IMR-90 (cell line): ENCODE data around the gene TBX4. TPM values are rescaled to one million over a fixed set of nuclear protein-coding genes. Genes with fewer than 3 reads are reported as not detected.

ENCODE experiments used
- ATAC-seq: fragments of 200-7000 bp; cut with Tn5 transposase; 2 replicates; pipeline ENCODE4 v1.9.1; 2020; ENCODE audit warnings: low read depth, mild to moderate bottlenecking, moderate library complexity
- BruUV-seq: library from RNA; stranded (reverse); fragments of 400-500 nt; replicated peaks from 2 replicates; lab custom pipeline; 2021; lab: Mats Ljungman, UMichigan
- CTCF ChIA-PET: fragments of 300-600 bp; formaldehyde crosslinking; extraction: SDS; loops from one replicate; lab custom pipeline; 2021; ENCODE audit warnings: antibody characterized with exemption; lab: Yijun Ruan, JAX
- POLR2A ChIA-PET: fragments of 300-600 bp; sonication (Branson Sonifier 250); formaldehyde crosslinking; loops from one replicate; lab custom pipeline; 2022; ENCODE audit warnings: antibody characterized with exemption; ENCODE audit not compliant: unreplicated experiment; lab: Charles Lee
- DNase-seq: peaks from one replicate; pipeline ENCODE4 v3.0.0; 2013
- H2AFZ ChIP-seq: replicated peaks from 2 replicates; pipeline ENCODE3; 2013; ENCODE audit warnings: low read length, mild to moderate bottlenecking; ENCODE audit not compliant: poor library complexity
- H2AK5ac ChIP-seq: 2 replicates; pipeline ENCODE4 v1.6.1; 2013; ENCODE audit warnings: low read depth, low read length, inconsistent platforms
- H2AK9ac ChIP-seq: replicated peaks from 2 replicates; pipeline ENCODE3; 2013; ENCODE audit warnings: mild to moderate bottlenecking, low read depth, low read length, moderate library complexity; ENCODE audit not compliant: poor library complexity
- H2BK120ac ChIP-seq: 2 replicates; pipeline ENCODE4 v1.6.1; 2013; ENCODE audit warnings: low read depth, low read length, inconsistent platforms
- H2BK15ac ChIP-seq: 3 replicates; pipeline ENCODE4 v1.6.1; 2013; ENCODE audit warnings: low read depth, low read length, inconsistent platforms
- H2BK20ac ChIP-seq: 2 replicates; pipeline ENCODE4 v1.6.1; 2013; ENCODE audit warnings: low read depth, mild to moderate bottlenecking, inconsistent platforms, low read length, moderate library complexity
- H2BK5ac ChIP-seq: 2 replicates; pipeline ENCODE4 v1.6.1; 2013; ENCODE audit warnings: mild to moderate bottlenecking, low read depth, low read length, inconsistent platforms; ENCODE audit not compliant: poor library complexity, severe bottlenecking
- H3K14ac ChIP-seq: replicated peaks from 2 replicates; pipeline ENCODE4 v1.6.1; 2013; ENCODE audit warnings: low read depth, low read length, inconsistent platforms
- H3K18ac ChIP-seq: 2 replicates; pipeline ENCODE4 v1.6.1; 2013; ENCODE audit warnings: low read depth, low read length, control low read depth
- H3K23ac ChIP-seq: 2 replicates; pipeline ENCODE4 v1.6.1; 2013; ENCODE audit warnings: low read depth, low read length, inconsistent platforms
- H3K27ac ChIP-seq: 2 replicates; pipeline ENCODE4 v1.5.1; 2013; ENCODE audit warnings: mild to moderate bottlenecking, control low read depth, low read length; ENCODE audit not compliant: insufficient read depth
- H3K27me3 ChIP-seq: 2 replicates; pipeline ENCODE4 v1.6.1; 2013; ENCODE audit warnings: low read length; ENCODE audit not compliant: control insufficient read depth, insufficient read depth
- H3K36me3 ChIP-seq: 2 replicates; pipeline ENCODE4 v1.6.1; 2013; ENCODE audit warnings: low read length, mixed read lengths; ENCODE audit not compliant: control insufficient read depth, insufficient read depth
- H3K4ac ChIP-seq: 2 replicates; pipeline ENCODE4 v1.6.1; 2013; ENCODE audit warnings: low read depth, low read length, inconsistent platforms
- H3K4me1 ChIP-seq: 2 replicates; pipeline ENCODE4 v1.6.1; 2013; ENCODE audit warnings: low read length, mixed read lengths; ENCODE audit not compliant: control insufficient read depth, insufficient read depth
- H3K4me2 ChIP-seq: 2 replicates; pipeline ENCODE4 v1.6.1; 2013; ENCODE audit warnings: low read depth, mild to moderate bottlenecking, control low read depth, low read length, moderate library complexity
- H3K4me3 ChIP-seq: 2 replicates; pipeline ENCODE4 v1.5.1; 2013; ENCODE audit warnings: low read depth, mild to moderate bottlenecking, control low read depth, low read length, moderate library complexity; ENCODE audit not compliant: insufficient read depth
- H3K56ac ChIP-seq: 2 replicates; pipeline ENCODE4 v1.6.1; 2013; ENCODE audit warnings: low read length, inconsistent platforms; ENCODE audit not compliant: insufficient read depth; ENCODE audit errors: extremely low read depth
- H3K79me1 ChIP-seq, 2 experiments: 2 replicates each; pipeline ENCODE4 v1.6.1; 2013; ENCODE audit warnings: low read length in 2 of 2, inconsistent platforms in 1 of 2, low read depth in 1 of 2
- H3K9ac ChIP-seq: 2 replicates; pipeline ENCODE4 v1.6.1; 2013; ENCODE audit warnings: low read depth, low read length, control low read depth
- H3K9me1 ChIP-seq: 2 replicates; pipeline ENCODE4 v1.6.1; 2013; ENCODE audit warnings: low read length, inconsistent platforms; ENCODE audit not compliant: insufficient read depth
- H3K9me3 ChIP-seq: 2 replicates; pipeline ENCODE4 v1.6.1; 2013; ENCODE audit warnings: low read length; ENCODE audit not compliant: control insufficient read depth, insufficient read depth
- H4K20me1 ChIP-seq: 2 replicates; pipeline ENCODE4 v1.6.1; 2013; ENCODE audit warnings: low read length, inconsistent platforms; ENCODE audit not compliant: insufficient read depth
- H4K5ac ChIP-seq: 2 replicates; pipeline ENCODE4 v1.6.1; 2013; ENCODE audit warnings: mild to moderate bottlenecking, low read depth, low read length, control low read depth
- H4K8ac ChIP-seq, 2 experiments: 2 replicates each; pipeline ENCODE4 v1.6.1; 2013; ENCODE audit warnings: low read depth in 2 of 2, low read length in 2 of 2, control low read depth in 1 of 2, inconsistent platforms in 1 of 2
- H4K91ac ChIP-seq: 2 replicates; pipeline ENCODE4 v1.6.1; 2013; ENCODE audit warnings: low read depth, low read length, inconsistent platforms; ENCODE audit not compliant: insufficient read depth
- BHLHE40 ChIP-seq: fragments of 150-350 bp; IDR thresholded peaks from 2 replicates; pipeline ENCODE4 v1.6.1; 2016; ENCODE audit warnings: mild to moderate bottlenecking, low read depth, low read length
- CEBPB ChIP-seq: IDR thresholded peaks from 2 replicates; pipeline ENCODE4 v1.6.1; 2012; ENCODE audit warnings: low read depth, low read length, improper control_type of control experiment
- CHD1 ChIP-seq: IDR thresholded peaks from 2 replicates; pipeline ENCODE4 v1.6.1; 2012; ENCODE audit warnings: low read depth, low read length, improper control_type of control experiment
- FOS ChIP-seq: fragments of 150-350 bp; IDR thresholded peaks from 2 replicates; pipeline ENCODE4 v1.6.1; 2016; ENCODE audit warnings: low read depth, low read length
- MAZ ChIP-seq: IDR thresholded peaks from 2 replicates; pipeline ENCODE4 v1.6.1; 2012; ENCODE audit warnings: low read depth, mild to moderate bottlenecking, low read length, improper control_type of control experiment, moderate library complexity, borderline replicate concordance
- NFE2L2 ChIP-seq: fragments of 150-350 bp; IDR thresholded peaks from 2 replicates; pipeline ENCODE4 v1.6.1; 2016; ENCODE audit warnings: low read depth, mild to moderate bottlenecking, low read length
- RAD21 ChIP-seq: IDR thresholded peaks from 2 replicates; pipeline ENCODE4 v1.6.1; 2012; ENCODE audit warnings: low read length, improper control_type of control experiment
- RFX5 ChIP-seq: IDR thresholded peaks from 2 replicates; pipeline ENCODE4 v1.8.0; 2012; ENCODE audit warnings: low read depth, mild to moderate bottlenecking, low read length, moderate library complexity
- SMC3 ChIP-seq: fragments of 150-350 bp; IDR thresholded peaks from 2 replicates; pipeline ENCODE4 v1.6.1; 2016; ENCODE audit warnings: low read depth, mild to moderate bottlenecking, antibody characterized with exemption, low read length, moderate library complexity
- WGBS, 2 experiments: methylation state at CpG; one replicate each; pipeline versions ENCODE4 v1.1.5 to v1.1.7; 2013; ENCODE audit warnings: missing lambda C conversion rate in 2 of 2; ENCODE audit not compliant: insufficient read length in 1 of 2; ENCODE audit errors: extremely low coverage in 2 of 2; 5-methylcytosine and 5-hydroxymethylcytosine counted together
- dilution Hi-C: fragments of 300-500 bp; cut with HindIII; formaldehyde crosslinking; loops from one replicate; pipeline ENCODE4 v1.14.3; 2018; ENCODE audit warnings: low sequenced_read_pairs; ENCODE audit not compliant: unreplicated experiment
- in situ Hi-C: fragments of 300-500 bp; cut with MboI; formaldehyde crosslinking; loops from 3 replicates; pipeline ENCODE4 v1.14.3; 2019; ENCODE audit warnings: low sequenced_read_pairs, inconsistent platforms, mixed read lengths
- intact Hi-C: fragments of 100-400 bp; cut with micrococcal nuclease; formaldehyde crosslinking; loops from 2 replicates; pipeline ENCODE4 v1.10.0; 2022
- polyA plus RNA-seq, 3 experiments: library from polyadenylated mRNA; depleted of rRNA; stranded (reverse); fragments of >200 nt; gene quantifications; 2 replicates each; pipeline ENCODE4 v1.2.3, GENCODE V29; 2012; ENCODE audit warnings: low replicate concordance in 1 of 3
- total RNA-seq: library from RNA; depleted of rRNA; stranded (reverse); fragments of >200 nt; gene quantifications from 2 replicates; pipeline ENCODE4 v1.2.3, GENCODE V29; 2012
- TF ChIP-seq, protein P1 (sequence below): fragments of 150-350 bp; IDR thresholded peaks from 2 replicates; pipeline ENCODE4 v1.6.1; 2016; ENCODE audit warnings: low read depth, mild to moderate bottlenecking, low read length, moderate library complexity, borderline replicate concordance

The TBX4 gene
- total and polyA plus RNA-seq, 2 of the 4 experiments (the other 2 are of a cell fraction), result 0.05 TPM; not detected in 1

GRCh38 chr17:61411011-61411260 is 41.3 kb upstream of the TBX4 start:
- no peak for ATAC-seq
- TF ChIP-seq RAD21 (no peak), CHD1 (no peak), MAZ (no peak), BHLHE40 (no peak), SMC3 (no peak), NFE2L2 (no peak), RFX5 (no peak), CEBPB (no peak), FOS (no peak)
- TF ChIP-seq, protein P1, sequence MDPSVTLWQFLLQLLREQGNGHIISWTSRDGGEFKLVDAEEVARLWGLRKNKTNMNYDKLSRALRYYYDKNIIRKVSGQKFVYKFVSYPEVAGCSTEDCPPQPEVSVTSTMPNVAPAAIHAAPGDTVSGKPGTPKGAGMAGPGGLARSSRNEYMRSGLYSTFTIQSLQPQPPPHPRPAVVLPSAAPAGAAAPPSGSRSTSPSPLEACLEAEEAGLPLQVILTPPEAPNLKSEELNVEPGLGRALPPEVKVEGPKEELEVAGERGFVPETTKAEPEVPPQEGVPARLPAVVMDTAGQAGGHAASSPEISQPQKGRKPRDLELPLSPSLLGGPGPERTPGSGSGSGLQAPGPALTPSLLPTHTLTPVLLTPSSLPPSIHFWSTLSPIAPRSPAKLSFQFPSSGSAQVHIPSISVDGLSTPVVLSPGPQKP, result no peak
- H3K18ac ChIP-seq, result no peak overlapping the region; the same call in 1 of the 2 replicates
- H2AFZ ChIP-seq, result peak overlapping the region; percentile 98
- peak overlapping the region; percentile 91 for H3K27ac ChIP-seq
- H3K4me1 ChIP-seq, result peaks cover 45% of the 10 kb centered on the region
- 0% methylated on average over 4 of the region's 29 CpGs; no CpG with 5 or more reads in 1 of the 2 experiments for WGBS, 2 experiments
- no peak overlapping the region for H2BK15ac ChIP-seq
- H3K9me1 ChIP-seq, result no peaks in the 10 kb centered on the region; the same call in 1 of the 2 replicates
- no TSS peak for BruUV-seq
- POLR2A ChIA-PET, result interaction anchor here (0.5 kb wide), 1 partner anchor 202 kb away, joined by 5 read pairs; no protein-coding TSS in a partner anchor
- H4K5ac ChIP-seq, result no peak overlapping the region
- peaks cover 9 to 39% of the 10 kb centered on the region in 2 experiments; a peak in 3 of 4 replicates for H3K79me1 ChIP-seq
- peak overlapping the region; percentile 84 to 95; a peak in 2 of 4 replicates for H4K8ac ChIP-seq
- H4K20me1 ChIP-seq, result peaks cover 34% of the 10 kb centered on the region
- H3K9me3 ChIP-seq, result no peaks in the 10 kb centered on the region
- peak overlapping the region; percentile 94 for H2AK9ac ChIP-seq
- H3K9ac ChIP-seq, result peak overlapping the region; percentile 62
- DNase-seq, result no peak
- H3K23ac ChIP-seq, result no peak overlapping the region
- no peaks in the 10 kb centered on the region for H3K27me3 ChIP-seq
- no peak overlapping the region; the same call in 1 of the 2 replicates for H2AK5ac ChIP-seq
- H2BK120ac ChIP-seq, result no peak overlapping the region
- in situ Hi-C loops (no loop called here), intact Hi-C loops (loop anchor here (5.0 kb wide), 1 partner anchor 656 kb away; the partner anchor contains the start of gene MED13), dilution Hi-C loops (no loop called here)
- peak overlapping the region; percentile 79 for H3K4me2 ChIP-seq
- peak overlapping the region; percentile 64; the same call in 1 of the 2 replicates for H3K14ac ChIP-seq
- CTCF ChIA-PET, result interaction anchor here (0.9 to 1.2 kb wide), 3 partner anchors 11 to 211 kb away, joined by 3 to 4 read pairs (median 4); partner anchors contain the start of gene TBX2
- H2BK5ac ChIP-seq, result peak overlapping the region; percentile 94
- peak overlapping the region; percentile 99 for H3K4ac ChIP-seq
- peak overlapping the region; percentile 62; the same call in 1 of the 2 replicates for H3K56ac ChIP-seq
- H3K36me3 ChIP-seq, result peaks cover 32% of the 10 kb centered on the region
- H2BK20ac ChIP-seq, result no peak overlapping the region
- peak overlapping the region; percentile 62; the same call in 1 of the 2 replicates for H4K91ac ChIP-seq
- H3K4me3 ChIP-seq, result peak overlapping the region; percentile 66; the same call in 1 of the 2 replicates
